Activated CD8-positive, alpha-beta memory T cell treated with anti-CD3 and anti-CD28 coated beads, Interleukin-2, amount 50 U/mL, for 1 hour (primary cell): Measurements from ENCODE around the gene ABHD18.
"Not testable (repeated sequence)": the region's sequence is repeated elsewhere in the genome, so short reads cannot be mapped to it uniquely, and the experiment has no call there.

Experiments
- DNase-seq: peaks from one replicate; pipeline ENCODE4 v3.0.0-alpha.2; 2020; ENCODE audit errors: extremely low read depth

The ABHD18 gene

DNA sequence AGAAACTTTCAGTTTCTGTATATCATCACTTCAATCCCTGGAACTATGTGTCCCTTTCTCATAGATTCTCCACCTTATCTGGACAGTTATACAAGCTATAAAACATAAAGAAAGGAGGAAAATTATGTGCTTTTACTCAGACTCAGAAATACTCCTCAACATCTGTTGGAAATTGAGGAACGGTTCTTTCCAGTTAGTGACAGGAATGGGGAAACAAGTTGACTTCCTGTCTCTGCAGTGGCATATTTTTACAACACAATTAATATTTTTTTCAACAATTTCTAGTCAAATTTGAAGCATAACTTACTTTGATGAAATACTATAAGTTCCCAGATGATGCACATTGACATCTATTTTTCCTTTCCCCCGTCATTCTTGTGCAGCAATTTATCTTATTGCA lies 27.9 kb downstream of the ABHD18 start:
- no peak for DNase-seq

DNA sequence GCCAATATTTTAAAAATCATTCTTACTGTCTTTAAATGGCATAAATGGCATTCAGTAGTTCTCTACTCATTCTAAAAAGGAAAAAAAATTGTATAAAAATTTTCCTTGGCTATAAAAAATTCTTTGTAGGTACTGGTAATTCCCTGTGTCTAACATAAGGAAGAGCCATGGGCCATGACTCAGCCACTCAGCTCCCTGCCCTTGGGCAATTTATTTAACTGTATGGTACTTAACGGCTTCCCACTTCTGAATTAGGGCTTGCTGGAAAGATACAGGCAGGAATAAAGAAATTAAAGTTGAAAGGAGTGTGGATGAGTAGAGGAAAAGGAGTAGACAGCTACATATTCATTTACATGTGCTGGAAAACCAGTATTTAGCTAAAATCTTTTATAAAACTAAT lies 30.6 kb downstream of the ABHD18 start:
- no peak for DNase-seq

DNA sequence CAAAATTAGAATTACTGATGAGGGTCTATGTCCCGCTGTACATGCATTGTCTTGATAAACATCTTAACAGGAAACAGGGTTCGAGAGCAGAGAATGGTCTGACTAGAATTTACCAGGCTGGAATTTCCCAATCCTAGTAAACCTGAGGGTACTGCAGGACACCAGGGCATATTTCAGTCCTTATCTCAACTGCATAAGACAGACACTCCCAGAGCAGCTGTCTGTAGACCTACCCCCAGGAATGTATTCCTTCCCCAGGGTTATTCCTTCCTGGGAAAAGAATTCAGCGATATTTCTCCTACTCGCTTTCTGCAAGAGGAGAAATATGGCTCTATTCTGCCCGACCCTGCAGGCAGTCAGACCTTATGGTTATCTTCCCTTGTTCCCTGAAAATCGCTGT lies 31.3 kb downstream of the ABHD18 start:
- DNase-seq, result not testable (repeated sequence)

DNA sequence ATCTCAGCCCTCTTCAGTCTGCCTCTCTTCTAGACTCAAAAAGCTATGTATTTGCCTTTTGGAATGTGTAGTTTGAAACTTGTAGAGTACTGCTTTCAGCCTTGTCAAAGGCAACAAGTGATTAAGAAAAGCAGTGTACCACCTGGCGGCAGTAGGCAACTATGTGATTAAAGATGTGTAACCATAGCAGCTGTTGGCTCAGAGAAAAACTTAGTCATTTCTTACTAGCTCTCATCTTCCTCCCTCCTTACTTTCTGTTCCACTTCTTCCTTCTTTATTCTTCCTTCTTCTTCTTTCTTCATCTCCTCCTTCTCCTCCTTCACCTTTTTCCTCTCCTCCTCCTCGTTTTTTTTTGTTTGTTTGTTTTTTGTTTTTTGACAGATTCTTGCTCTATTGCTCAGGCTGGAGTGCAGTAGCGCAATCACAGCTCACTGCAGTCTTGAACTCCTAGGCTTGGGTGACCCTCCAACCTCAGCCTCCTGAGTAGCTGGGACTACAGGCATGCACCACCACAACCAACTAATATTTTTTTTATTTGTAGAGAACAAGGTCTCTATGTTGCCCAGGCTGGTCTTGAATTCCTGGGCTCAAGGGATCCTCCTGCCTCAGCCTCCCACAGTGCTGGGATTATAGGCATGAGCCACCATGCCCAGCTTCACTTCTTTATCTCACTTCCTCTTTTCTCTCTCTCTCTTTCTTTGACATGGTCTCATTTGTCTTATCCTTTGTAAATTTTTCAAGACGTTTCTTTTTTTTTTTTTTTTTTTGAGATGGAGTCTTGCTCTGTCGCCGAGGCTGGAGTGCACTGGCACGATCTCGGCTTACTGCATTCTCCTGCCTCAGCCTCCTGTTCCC lies 32.6 kb downstream of the ABHD18 start:
- no peak for DNase-seq

DNA sequence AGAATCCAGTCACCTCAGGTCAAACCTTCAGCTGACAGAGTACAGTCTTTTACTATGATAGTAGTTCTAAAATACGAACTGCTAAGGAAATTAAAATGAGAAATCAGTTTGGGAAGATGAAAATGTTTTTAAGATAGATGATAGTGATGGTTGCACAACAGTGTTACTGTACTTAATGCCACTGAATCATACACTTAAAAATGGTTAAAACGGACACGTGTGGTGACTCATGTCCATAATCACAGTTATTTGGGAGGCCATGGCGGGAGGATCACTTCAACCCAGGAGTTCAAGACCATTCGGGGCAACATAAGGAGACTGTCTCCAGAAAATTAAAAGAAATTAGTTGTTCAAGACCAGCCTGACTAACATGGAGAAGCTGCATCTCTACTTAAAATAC lies 41.4 kb downstream of the ABHD18 start:
- DNase-seq, result no peak

DNA sequence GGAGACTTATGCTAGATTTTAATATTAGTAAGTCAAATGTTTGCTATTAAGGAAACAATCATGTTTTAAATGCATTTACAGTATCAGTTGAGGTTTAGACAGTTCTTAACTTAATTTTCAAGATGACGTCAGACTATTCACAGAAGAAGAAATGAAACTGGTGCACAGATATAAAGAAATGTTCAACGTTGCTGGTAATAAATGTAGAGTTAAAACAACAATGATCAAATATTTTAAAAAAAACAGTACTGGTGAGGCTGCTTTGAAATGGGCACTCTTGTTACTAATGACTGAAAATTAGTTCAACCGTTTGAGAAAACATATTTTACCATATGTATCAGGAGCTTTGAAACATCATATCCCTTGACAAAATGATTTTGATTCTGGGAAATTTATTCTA lies 44.2 kb downstream of the ABHD18 start:
- no peak for DNase-seq

DNA sequence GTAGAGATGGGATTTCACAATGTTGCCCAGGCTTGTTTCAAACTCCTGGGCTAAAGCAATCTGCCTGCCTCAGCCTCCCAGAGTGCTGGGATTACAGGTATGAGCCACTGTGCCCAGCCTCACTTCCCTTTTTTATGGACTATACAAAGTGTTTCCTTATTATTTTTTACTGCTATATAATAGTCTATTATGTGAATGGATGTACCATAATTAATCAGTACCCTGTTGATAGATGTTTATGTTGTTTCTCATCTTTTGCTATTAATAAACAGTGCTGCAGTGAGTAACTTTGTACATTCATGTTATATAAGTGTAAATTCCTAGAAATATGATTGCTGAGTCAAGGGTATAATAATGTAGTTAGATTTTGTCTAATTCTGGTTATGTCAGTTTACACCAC lies 60.1 kb downstream of the ABHD18 start:
- DNase-seq, result no peak

DNA sequence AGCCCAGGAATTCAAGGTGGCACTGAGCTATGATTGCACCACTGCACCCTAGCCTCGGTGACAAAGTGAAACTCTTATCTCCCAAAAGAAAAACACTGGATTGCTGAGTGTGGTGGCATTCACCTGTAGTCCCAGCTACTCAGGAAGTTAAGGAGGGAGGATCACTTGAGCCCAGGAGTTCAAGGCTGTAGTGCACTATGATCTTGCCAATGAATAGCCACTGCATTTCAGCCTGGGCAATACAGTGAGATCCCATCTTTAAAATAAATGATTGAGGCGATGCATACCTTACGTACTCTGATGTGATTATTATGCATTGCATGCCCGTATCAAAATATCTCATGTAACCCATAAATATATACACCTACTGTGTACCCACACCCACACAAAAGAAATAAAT lies 64.7 kb downstream of the ABHD18 start:
- DNase-seq, result no peak

DNA sequence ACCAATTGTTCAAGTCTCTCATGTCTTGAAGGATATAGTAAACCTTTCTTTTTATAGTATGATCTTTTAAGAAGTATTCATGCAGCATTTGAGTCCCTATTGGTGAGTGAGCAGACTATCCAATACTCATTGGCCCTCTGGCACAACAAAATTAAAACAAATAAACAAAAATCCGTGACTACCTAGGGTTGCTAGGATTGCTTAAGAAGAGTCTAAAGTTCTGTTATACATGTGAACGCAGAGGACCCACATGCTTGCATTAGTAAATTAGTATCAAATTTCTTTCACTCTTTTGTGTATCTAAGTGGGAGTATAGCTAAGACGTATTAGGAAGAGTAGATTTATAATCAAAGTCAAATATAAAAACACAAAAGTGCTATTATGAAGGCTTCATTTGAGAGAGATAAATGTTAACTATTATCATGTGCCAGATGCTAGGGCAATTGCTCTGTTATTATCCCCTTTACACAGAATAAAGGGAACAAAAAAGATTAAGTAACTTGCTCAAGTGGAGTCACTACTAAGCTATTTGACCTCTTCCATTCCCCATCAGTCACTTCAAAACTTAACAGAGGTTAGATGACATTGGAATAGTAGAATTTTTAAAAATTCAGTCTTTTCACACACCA lies 66.7 kb downstream of the ABHD18 start:
- DNase-seq, result no peak

DNA sequence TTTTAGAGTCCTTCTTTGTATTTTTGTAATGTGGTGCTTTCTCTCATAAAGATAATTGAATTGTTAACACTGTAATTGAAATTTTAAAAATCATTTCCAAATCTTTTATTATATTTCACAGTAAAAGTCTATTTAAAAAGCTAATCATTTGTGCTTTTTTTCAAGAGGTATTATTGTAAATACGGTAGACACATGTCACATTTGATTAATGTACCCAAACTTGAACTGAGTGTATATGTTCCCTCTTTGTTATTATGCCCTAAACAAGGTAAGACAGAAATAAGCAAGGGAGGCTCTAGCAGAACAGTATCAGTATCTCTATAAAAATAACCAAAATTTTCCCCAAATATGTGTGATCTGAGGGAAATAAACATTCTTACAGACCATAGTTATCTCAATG lies 74.4 kb downstream of the ABHD18 start:
- DNase-seq, result no peak

DNA sequence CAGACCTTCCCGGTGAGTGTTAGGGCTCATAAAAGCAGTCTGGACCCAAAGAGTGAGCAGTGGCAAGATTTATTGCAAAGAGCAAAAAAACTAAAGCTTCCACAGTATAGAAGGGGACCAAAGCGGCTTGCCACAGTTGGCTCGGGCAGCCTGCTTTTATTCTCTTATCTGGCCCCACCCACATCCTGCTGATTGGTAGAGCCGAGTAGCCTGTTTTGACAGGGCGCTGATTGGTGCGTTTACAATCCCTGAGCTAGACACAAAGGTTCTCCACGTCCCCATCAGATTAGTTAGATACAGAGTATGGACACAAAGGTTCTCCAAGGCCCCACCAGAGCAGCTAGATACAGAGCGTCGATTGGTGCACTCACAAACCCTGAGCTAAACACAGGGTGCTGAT lies 81.8 kb downstream of the ABHD18 start:
- DNase-seq, result not testable (repeated sequence)

DNA sequence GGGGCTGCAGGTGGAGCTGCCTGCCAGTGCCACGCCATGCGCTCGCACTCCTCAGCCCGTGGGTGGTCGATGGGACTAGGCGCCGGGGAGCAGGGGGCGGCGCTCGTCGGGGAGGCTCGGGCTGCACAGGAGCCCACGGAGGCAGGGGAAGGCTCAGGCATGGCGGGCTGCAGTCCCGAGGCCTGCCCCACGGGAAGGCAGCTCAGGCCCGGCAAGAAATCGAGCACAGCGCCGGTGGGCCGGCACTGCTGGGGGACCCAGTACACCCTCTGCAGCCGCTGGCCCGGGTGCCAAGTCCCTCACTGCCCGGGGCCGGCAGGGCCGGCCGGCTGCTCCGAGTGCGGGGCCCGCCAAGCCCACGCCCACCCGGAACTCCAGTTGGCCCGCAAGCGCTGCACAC lies 82.3 kb downstream of the ABHD18 start:
- not testable (repeated sequence) for DNase-seq

DNA sequence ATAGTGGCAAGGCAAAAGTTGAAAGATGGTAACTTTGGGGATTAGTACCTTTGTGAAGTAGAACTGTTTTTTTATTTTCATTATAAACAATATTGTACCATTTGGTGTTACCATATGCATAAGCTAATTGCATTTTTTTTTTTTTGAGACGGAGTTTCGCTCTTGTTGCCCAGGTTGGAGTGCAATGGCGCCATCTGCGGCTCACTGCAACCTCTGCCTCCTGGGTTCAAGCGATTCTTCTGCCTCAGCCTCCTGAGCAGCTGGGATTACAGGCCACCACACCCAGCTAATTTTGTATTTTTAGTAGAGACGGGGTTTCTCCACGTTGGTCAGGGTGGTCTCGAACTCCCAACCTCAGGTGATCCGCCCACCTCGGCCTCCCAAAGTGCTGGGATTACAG lies 86.0 kb downstream of the ABHD18 start:
- DNase-seq, result not testable (repeated sequence)

DNA sequence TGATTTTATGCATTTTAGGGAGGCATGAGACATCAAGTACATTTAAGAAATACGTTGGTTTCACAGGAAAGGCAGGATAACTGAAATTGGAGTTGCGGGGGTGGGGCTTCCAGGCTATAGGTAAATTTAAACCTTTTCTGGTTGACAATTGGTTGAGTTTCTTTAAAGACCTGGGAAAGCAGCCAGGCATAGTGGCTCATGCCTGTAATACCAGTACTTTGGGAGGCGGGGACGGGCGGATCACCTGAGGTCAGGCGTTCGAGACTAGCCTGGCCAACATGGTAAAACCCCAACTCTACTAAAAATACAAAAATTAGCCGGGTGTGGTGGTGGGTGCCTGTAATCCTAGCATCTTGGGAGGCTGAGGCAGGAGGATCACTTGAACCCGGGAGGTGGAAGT lies 89.7 kb downstream of the ABHD18 start:
- DNase-seq, result not testable (repeated sequence)

DNA sequence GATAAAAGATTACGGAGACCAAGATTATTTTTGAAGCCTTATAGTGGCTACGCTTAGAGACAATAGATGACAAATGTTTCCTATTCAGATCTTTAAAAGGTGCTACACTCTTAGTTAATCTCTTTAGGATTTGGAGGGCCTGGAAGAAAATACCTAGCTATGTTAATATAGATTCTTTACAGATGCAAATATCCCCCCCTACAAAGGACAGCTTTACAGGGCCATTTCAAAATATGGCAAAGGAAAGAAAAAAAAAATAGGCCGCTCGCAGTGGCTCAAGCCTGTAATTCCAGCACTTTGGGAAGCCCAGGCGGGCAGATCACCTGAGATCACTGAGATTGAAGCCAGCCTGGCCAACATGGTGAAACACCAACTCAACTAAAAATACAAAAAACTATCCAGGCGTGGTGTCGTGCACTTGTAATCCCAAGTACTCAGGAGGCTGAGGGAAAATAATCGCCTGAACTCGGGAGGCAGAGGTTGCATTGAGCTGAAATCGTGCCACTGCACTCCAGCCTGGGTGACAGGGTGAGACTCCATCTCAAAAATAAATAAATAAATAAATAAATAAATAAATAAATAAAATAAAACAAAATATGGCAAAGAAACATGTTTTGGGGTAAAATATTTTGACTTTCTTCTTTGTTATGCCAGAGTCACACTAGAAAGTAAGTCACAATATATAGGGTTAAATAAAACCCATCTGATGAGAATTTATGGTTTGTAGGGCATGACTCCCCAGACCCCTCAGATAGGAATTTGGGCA lies 90.4 kb downstream of the ABHD18 start:
- DNase-seq, result not testable (repeated sequence)

DNA sequence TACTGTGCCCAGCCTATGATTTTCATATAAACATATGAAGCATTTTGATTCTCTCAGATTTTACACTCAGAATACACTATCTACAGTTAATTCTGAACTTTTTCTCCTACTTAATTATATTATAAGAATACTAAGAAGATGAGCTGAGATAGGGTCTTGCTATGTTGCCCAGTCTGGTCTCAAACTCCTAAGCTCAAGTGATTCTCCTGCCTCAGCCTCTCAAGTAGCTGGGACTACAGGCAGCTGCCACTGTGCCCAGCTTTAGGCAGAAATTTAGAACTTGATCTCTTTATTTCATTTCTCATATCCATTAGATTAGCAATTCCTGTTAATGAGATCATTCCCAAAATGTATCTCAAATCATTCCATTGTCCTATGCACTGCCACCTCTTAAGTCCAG lies 91.2 kb downstream of the ABHD18 start:
- DNase-seq, result no peak

DNA sequence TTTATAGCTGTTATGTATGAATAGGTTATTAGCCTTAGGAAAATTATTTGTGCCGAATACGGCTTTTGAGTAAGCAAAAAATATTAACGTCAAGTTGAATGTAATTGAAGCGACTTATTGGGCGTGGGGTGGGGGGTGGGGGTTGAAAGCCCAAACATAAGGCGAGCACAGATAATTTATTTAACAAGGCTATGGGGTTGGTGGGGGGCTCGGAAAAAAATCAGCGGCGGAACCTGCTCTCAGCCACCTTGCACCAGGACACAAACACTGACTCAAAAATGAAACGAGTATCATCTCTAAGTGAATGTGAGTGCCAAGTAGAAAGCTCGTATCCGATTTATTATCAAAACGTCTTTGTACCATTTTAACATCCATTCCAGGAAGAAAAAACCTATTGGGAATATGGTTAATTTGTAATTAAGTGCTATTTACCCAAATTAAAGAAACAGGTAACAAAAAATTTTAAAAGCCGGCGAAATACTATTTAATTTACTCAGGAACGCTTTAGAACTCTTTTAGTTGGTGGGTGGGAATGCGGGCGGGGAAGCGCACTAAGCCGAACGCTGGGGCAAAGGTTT lies 95.0 kb downstream of the ABHD18 start:
- DNase-seq, result no peak

DNA sequence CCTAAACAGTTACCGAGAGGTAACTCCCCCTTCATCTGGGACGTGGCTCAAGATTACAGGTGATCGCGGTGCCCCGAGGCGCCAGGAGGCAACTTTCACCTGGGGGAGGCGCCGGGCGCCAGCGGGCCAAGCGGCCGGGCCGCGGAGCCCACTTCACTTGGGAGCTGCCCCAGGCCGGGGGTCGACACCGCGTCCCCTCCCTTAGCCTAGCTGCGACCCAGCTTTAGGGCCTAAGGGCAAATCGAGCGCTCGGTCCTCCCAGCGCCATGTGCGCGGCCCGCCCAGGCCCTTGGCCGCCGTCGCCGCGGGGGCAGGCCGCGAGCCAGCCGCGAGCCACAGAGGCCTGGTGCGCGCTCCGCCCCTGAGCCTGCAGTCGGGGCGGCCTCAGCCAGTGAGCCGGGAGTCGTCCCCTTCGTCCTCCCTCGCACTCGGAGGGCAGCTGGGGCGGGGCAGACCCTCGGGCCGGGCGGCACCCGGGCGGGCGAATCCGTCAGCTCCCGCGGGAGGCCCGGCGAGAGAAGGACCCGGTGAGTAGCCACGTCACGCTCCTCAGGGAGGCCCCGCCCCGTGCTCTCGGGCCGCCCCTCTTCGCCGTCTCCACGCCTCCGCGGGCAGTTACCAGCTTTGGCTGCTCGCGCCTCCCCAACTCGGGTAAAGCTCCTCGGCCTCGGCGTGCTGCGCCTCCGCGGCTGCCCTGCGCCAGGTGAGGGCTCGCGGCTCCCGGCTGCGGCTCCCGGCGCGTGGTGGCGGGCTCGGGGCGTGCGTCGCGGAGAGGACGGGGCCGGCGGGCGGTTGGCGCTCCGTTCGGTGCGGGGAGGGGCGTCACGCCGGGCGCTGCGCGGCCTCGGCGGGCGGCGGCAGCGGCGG lies 95.7 kb downstream of the ABHD18 start, which contains the start of gene LARP1B:
Gene LARP1B (plus strand): TSS at position 614 of the 867 bp plus-strand sequence. CDS start 13,640 bp downstream, outside the sequence.
- DNase-seq, result peak; percentile 80

DNA sequence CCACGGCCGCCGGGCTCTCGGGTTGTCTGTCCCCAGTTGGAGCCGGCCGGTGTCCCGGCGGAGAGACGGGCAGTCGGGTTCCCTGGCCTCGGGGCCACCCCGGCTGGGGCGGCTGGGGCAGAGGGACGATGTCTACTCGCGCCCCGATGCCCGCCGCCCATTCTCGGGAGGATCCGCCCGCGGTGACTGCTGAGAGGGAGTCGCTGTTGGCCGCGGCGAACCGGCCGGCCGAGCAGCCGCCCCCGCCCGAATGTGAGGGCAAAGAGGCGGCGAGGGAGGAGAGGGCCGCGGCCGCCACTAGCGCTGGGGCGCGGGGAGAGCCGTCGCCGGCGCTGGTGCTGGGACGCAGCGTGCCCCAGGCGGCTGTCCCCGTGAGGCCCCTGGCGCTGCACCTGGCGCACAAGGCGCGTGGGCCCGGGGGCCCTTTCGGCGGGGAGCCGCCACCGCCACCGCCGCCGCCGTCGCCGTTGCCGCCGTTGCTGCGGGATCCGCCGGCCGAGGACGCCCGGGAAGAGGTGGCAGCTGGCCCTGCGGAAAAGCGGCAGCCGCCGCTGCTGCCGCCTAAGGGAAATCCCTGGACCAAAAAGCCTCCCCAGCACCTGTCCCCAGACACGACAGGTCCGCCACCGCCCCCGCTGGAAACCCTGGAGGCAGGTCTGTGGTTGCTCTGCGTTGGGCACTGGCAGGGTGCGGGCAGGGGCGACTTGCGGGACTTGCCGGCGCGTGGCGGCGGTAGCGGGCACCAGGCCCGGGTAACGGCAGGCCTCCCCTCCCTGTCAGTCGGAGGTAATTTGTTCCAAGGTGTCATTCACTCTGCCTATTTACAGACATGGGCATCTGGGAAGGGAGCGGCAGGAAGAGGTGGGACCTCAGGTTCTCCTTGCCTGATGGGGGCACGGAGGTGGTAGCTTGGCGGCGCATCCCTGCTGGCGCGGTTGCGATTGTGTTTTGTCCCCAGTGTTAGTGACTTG lies 96.6 kb downstream of the ABHD18 start:
- DNase-seq, result no peak

DNA sequence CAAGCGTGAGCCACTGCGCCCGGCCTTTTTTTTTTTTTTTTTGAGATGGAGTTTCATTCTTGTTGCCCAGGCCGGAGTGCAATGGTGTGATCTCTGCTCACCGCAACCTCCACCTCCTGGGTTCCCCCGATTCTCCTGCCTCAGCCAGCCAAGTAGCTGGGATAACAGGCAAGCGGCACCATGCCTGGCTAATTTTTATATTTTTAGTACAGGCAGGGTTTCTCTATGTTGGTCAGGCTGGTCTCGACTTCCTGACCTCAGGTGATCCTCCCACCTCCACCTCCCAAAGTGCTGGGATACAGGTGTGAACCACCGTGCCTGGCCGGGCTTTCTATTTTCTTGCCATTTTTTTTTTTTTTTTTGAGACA lies 101.2 kb downstream of the ABHD18 start:
- DNase-seq, result not testable (repeated sequence)
